Measurements from ENCODE around the gene FTCD. TPM values are rescaled to one million over a fixed set of nuclear protein-coding genes. Genes with fewer than 3 reads are reported as not detected.
"Not testable (repeated sequence)": the region's sequence is repeated elsewhere in the genome, so short reads cannot be mapped to it uniquely, and the experiment has no call there.

The FTCD gene
- total RNA-seq, 1 donor from 2014 or later, result 0.41 TPM

DNA sequence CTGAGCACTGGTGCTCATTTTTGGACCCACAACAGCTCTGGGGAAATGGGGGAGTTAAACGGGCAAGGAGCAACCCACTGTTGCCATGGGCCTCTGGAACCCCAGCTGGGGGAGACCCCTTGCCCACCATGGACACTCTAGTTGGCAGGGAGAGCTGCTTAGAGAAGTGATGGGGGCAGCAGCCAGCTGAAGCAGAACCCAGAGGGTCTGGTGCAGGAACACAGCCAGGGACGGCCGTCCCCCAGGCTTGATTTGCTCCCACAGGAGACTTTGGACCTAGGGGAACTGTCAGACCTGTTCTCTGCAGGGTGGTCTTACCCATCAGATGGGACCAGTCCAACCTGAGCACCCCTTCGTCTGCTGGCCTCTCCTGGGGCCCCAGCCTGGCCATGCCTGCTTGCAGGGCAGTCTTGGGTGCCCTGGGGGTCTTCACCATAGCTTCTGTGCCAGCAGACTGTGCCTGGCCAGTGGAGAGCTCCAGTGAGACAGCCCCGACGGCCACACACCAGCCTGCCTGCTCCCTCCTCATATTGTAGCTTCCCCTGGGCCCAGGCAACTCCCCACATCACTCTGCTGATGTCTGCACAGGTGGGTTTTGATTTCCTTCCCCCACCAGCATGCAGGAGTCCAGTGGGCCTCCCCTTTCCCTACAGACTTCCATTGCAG, 17.6 kb upstream of the FTCD start:
- DNase-seq (ENCODE audit: low spot score in 2 of 2) (no peak), FAIRE-seq (no peak)

DNA sequence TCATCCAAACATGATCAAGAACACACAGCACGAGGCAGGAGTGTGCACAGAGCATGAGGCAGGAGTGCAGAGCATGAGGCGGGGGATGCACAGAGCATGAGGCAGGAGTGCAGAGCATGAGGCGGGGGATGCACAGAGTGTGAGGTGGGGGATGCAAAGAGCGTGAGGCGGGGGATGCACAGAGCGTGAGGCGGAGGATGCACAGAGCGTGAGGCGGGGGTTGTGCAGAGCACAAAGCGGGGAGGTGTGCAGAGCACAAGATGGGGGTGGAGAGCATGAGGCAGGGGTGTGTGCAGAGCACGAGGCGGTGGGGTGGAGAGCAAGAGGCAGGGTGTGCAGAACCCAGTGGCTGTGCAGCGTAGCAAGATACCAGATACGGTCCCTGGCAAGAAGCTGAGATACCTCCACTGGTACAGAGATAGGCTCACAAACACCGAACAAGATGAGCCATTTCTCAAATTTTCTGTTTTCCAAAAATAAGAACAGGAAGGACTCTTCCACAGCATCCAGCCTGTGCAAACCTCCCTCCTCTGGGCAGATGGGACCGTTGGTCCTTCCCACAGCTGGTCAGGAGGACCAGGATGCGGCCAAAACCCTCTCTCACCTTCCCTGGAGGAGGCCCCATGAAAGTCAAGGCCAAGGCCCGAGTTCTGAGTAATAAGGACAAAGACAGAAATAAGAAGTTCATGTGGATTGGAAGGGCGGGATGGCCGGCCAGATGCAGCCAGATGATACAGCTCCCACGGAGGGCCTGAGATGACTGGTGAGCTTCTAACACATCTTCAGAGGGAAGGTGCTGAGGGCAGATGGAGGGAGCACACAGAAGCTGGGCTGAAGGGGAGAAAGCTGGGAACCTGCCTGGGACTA, 16.9 kb upstream of the FTCD start:
- no peak for FAIRE-seq
- no peak for DNase-seq (ENCODE audit: low spot score in 2 of 2)

DNA sequence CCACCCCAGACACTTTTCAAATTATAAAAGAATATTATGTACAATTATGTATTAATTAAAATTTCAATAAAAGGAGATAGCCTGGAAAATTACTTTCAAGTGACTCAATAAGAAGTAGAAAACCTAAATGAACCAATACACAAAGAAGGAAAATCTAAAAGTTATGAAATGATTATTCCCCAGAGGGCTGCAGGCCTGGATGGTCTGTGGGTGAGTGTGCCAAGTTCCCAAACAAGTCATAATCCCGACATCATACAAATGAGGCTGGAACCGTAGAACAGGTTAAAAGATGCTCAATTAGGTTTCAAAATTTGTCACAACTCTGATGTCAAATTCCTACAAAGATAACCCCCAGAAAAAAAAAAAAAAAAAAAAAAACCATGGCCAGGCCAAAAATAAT, 16.2 kb upstream of the FTCD start:
- FAIRE-seq (no peak), DNase-seq (ENCODE audit: low spot score in 2 of 2) (no peak)

DNA sequence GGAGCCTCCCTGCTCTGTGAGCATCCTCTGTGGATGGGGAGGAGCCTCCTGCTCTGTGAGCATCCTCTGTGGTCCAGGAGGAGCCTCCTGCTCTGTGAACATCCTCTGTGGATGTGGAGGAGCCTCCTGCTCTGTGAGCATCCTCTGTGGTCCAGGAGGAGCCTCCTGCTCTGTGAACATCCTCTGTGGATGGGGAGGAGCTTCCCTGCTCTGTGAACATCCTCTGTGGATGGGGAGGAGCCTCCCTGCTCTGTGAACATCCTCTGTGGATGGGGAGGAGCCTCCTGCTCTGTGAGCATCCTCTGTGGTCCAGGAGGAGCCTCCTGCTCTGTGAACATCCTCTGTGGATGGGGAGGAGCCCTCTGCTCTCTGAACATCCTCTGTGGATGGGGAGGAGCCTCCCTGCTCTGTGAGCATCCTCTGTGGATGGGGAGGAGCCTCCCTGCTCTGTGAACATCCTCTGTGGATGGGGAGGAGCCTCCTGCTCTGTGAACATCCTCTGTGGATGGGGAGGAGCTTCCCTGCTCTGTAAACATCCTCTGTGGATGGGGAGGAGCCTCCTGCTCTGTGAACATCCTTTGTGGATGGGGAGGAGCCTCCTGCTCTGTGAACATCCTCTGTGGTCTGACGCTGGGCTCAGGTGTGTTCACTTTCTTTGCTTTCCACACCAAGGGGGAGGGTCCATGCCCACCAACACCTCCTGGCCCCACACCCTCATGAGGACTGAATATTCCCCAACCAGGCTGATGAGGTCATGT, 15.2 kb upstream of the FTCD start:
- FAIRE-seq, result not testable (repeated sequence)

DNA sequence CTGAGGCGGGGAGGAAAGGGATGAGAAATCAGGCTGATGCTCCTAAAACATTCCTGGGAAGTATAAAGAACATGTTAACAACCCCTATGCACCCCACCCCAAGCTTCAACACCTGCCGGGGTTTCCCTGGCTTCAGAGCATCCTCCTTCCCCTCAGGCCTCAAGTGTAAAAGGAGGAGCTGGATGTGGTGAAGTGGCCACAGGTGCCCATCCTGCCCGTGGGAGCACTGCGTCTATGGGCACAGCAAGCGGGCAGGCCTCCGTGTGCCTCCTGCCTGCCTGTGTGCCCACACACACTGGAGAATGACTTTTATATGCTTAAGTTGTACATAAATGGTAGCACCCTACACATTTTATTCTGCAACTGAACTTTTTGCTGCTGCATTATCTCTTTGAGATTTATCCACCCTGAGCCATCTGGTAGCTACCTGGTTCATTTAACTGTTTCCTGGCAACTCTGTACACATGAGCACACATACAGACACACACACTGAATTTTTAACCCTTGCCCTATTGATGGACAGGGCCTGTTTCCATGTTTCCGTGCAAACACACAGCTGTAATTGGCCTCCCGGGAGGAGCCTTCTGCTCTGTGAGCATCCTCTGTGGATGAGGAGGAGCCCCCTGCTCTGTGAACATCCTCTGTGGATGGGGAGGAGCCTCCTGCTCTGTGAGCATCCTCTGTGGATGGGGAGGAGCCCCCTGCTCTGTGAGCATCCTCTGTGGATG, 13.4 kb upstream of the FTCD start:
- no peak for DNase-seq (ENCODE audit: low spot score in 2 of 2)
- no peak for FAIRE-seq

More for the DNA sequence above, 15.2 kb upstream of the FTCD start:
- DNase-seq (ENCODE audit: low spot score in 2 of 2), result not testable (repeated sequence)

DNA sequence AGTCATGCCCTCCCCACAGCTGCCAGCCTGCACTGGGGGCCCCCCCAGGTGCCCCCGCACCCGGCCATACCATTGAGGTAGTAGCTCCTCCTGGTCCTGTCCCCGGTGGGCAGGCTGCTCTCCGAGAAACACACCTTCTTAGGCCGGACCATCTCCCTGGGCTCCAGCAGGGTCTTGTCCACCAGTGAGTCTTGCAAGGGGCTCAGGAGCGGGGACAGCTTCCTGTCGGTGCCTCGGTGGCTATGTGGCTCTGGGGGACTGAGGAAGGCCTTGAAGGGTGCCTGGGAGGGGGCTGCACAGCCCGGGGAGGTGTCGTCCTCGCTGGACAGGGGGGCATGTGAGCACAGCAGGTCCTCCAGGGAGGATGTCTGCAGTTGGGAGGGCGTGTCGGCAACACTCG, 12.9 kb upstream of the FTCD start:
- FAIRE-seq, result no peak
- no peak for DNase-seq (ENCODE audit: low spot score in 2 of 2)

DNA sequence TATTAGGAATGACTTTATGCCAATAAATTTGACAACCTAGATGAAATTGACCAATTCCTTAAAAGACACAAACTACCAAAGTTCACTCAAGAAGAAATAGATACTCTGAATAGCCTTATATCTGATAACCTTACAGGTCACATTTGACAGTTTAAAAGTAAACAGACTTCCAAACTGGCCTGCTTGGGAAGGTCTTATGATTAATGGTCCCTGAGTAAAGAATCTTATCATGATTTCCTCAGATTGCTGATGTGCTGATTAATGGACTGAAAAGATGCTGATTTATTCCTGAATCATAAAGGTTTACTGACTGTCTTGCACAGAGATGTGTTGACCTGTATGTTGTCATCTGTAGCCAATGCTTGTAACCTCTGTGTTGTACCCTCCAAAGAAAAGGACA, 9.7 kb upstream of the FTCD start:
- no peak for FAIRE-seq
- DNase-seq (ENCODE audit: low spot score in 2 of 2), result no peak

DNA sequence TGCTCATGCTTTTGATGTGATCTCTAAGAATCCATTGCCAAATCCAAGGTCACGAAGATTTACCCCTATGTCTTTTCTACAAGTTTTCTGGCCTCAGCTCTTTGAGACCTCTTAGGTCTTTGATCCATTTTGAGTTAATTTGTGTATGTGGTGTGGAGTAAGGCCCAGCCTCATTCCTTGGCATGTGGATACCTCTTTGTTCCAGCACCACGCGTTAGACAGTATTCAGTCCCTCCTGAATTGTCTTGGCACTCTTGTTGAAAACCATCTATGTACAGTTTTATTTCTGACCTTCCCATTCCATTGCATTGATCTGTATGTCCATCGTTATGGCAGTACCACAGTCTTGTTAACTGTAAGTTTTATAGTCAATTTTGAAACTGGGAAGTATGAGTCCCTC, 8.0 kb upstream of the FTCD start:
- FAIRE-seq (no peak), DNase-seq (ENCODE audit: low spot score in 2 of 2) (no peak)

DNA sequence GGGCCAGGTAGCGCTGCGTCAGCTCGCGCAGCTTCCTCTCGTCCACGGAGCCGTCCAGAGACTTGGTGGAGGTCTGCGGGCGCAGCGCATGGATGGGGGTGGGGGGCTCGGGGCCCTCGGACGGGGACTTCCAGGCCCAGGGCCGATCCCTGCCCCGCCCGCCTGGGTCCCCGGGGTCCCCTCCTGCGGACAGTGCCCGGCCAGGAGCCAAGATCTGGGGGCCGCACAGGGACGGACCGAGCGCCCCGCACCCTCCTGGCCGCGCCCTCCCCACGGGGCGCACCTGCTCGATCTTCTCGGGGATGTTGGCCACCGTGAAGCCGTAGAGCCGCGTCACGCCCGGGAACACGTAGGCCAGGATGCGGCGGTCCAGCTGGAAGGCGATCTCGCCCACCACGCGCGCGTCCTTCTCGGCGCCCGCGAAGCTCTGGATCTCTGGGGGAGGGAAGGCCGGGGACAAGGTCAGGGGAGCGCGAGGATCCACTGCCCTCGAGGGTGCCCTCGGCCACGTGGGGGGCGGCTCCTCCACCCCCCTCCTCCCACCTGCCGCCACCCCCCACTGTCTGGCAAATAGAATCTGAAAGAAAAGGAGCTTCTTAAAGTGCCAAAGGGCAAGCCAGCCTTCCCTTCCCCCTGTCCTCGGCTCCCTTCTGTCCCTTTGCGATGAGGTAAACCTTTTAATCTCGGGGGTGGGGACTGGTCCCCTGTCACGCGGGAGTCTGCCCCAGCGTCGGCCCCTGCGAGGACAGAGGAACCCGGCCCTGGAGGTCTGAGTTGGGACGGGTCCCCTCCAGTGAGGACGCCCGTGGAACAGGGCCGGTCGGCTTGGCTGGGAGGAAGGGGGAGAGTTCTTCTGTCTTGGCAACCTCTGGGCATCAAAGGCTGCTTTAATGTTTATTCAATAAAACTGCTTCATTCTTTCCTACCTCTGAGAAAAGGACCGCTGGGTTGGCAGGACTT, 6.5 kb upstream of the FTCD start:
- DNase-seq (ENCODE audit: low spot score in 2 of 2) (no peak), FAIRE-seq (no peak)

DNA sequence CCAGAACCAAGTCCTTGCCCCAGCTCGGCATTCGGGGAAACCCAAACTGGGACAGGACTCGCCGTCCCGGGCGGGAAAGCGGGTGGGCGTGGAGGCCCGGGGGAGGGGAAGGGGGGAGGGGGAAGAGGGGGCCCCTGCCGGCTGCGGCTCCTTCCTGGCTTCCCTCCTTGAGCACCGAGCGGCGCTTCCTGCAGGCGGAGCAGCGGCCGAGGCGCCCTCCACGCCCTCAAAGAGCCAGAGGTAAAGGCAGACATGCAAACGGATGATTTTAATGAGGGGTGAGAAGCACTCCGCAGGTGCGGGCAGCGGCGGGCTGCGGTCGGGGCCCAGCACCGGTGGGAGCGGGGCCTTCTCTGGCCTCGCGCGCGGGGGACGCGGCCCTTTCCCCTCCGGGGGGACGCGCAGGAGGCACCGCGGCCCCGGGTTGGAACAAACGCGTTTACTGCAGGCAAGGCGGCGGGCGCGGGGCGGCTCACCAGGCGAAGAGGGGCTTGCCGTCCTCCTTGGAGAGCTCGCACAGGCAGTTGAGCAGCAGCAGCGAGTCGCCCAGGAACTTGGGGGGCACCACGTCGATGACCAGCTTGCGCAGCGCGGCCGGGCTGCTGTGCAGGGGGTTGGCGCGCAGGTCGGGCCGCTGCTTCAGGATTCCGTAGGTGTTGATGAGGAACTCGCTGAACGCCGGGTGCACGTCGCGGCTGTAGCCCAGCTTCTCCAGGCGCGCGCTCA, 5.7 kb upstream of the FTCD start:
- DNase-seq (ENCODE audit: low spot score in 2 of 2), result no peak

DNA sequence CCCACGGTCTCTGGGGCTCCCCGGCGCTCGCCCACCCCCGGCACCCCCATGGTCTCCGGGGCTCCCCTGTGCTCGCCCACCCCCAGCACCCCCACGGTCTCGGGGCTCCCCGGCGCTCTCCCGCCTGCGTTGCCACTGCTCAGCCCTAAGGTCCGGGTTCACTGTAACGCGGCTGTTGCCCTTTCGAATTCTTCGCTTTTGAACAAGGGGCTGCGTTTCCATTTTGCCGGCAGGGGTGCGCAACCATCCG, 5.2 kb upstream of the FTCD start:
- FAIRE-seq (no peak), DNase-seq (ENCODE audit: low spot score in 2 of 2) (no peak)

More for the DNA sequence above, 5.7 kb upstream of the FTCD start:
- no peak for FAIRE-seq

DNA sequence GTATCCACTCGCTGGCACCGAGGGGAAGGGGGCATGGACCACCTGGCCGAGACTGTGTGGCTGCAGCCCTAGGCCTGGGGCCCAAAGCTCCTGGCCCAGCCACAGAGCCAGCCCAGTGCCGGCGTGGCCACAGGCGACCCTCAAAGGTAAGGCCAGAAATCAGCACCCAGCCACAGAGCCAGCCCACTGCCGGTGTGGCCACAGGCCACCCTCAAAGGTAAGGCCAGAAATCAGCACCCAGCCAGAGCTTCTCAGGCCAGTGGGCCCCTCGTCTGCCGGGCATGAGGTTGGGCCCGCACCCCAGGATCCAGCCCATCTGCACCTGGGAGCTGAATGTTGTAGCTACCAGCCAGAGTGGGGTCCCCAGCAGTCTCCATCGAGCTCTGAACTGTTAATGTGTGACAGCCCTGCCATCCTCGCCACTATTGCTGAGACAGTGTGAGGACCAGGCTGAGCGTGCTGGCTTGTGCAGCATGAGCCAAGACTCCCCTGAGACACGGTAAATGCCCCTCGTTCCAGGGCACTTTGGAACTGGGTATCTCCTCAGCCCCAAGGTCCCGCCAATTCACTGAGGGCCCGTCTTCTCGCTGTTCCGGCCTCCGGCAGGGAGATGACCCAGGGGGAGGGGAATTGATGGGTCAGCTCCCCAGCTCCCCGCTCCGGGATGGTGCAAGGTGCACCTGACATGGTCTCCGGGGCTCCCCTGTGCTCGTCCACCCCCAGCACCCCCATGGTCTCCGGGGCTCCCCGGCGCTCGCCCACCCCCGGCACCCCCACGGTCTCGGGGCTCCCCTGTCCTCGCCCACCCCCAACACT, 4.7 kb upstream of the FTCD start:
- no peak for DNase-seq (ENCODE audit: low spot score in 2 of 2)
- FAIRE-seq, result no peak

DNA sequence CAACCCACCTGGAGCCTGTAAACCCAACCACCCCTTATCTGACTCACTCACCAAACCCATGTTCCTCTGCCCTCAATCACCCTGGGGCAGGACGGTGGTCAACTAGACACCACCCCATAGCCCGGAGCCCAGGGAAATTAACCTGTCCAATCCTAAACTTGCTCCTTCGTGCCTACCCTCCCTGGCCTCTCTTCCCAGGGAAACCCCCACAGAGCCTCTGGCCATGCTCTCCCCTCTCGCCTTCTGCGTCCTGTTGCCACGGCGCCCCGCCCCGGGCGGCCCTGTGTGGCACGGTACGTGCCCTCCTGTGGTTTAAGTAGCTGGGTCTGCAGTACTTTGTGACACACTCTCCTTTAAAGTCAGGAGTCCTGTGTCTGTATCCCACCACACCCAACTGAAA, 4.0 kb upstream of the FTCD start:
- DNase-seq (ENCODE audit: low spot score in 2 of 2), result no peak
- no peak for FAIRE-seq

DNA sequence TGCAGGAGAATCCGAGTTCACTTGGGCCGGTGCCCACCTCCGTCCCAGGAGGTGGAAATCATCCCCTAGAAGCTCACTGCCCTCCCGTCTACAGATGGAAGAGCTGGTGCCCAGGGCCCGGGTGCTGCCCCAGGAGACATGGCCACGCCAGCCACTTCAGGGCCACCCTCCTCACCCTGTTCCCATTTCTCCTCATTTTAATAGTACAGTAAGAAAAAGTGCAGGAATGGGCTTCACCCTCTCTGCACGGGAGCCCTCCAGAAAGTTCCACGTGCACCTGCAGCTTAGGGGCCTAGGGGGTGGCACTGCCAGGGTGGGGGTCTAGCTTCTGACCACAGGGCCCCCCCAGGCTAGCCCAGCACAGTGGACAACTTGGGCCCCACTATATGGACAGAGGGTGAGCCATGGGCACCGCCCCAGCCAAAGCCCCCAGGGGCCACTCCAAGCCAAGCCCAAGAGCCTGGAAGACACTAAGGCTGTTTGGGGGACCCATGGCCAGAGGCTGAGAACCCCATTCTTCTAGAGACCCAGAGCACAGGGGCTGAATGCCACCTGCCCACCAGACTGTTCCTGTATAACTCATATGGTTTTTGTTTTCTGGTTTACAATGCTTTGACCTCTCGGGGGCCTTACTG, 3.4 kb upstream of the FTCD start:
- no peak for FAIRE-seq
- no peak for DNase-seq (ENCODE audit: low spot score in 2 of 2)

DNA sequence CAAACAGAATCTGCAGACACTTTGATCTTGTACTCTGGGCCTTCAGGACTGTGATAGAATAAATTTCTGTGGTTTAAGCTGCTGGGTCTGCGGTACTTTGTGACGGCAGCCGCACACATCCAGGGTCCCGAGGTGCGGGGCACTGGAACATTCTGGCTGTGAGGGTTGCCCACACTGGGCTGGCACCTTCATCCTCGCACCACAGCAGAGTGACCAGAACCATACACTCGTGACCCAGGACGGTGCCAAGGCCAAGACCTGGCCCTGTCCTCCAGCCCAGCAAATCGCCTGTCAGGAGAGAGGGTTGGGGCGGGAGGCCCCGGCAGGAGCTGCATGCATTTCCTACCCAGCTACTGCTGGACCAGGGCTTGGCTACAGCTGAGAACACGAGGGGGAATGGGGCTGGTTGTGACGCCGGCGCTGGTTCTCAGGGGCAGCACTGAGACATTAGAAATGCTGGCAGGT, 2.6 kb upstream of the FTCD start:
- DNase-seq (ENCODE audit: low spot score in 2 of 2) (no peak), FAIRE-seq (no peak)

DNA sequence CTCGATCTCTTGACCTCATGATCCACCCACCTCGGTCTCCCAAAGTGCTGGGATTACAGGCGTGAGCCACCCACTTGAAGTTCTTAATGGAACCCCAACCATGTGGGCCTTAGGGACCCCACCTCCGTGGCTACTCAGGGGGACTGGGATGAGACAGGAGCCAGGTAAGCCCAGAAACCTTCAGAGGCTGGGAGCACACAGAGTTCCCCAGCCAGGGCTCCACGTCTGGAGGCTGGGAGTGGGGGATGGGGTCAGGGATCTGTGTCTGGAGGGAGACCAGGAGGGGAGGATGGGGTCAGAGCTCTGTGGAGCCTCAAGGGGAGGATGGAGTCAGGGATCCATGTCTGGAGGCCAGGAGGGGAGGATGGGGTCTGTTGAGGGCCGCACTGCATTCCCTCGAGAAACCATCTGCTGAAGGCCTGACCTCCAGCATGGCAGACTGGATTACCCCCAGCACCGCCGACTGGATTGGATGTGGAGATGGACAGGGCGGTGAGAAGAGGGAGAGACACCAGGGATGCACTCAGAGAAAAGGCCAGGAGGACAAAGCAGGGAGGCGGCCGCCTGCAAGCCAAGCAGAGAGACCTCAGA, 2.1 kb upstream of the FTCD start:
- no peak for DNase-seq (ENCODE audit: low spot score in 2 of 2)
- no peak for FAIRE-seq

DNA sequence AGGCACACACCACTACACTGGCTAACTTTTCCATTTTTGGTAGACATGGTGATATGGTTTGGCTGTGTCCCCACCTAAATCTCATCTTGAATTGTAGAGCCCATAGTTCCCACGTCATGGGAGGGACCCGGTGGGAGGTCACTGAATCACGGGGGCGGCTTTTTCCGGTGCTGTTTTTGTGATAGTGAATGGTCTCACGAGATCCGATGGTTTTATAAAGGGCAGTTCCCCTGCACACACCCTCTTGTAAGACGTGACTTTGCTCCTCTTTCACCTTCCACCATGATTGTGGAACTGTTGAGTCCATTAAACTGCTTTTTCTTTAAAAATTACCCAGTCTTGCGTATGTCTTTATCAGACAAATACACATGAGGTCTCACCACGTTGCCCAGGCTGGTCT, 1.3 kb upstream of the FTCD start:
- DNase-seq (ENCODE audit: low spot score in 2 of 2) (no peak), FAIRE-seq (no peak)

DNA sequence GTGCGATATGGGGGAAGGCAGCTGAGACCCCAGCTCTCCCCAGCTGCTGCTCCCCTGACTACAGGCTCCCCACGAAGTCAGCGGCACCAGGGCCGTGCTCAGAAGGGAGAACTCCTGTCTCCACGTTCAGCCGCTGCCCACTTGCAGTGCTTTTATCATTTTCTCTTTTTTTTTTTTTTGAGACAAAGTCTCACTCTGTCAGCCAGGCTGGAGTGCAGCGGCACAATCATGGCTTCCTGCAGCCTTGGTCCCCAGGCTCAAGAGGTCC, 933 bp upstream of the FTCD start:
- FAIRE-seq, result no peak
- DNase-seq (ENCODE audit: low spot score in 2 of 2), result no peak
